ENCODE measurements around the gene SPEF2. TPM values are rescaled to one million over a fixed set of nuclear protein-coding genes. Genes with fewer than 3 reads are reported as not detected.
"Not testable (repeated sequence)": the region's sequence is repeated elsewhere in the genome, so short reads cannot be mapped to it uniquely, and the experiment has no call there.

The SPEF2 gene
- total and polyA plus RNA-seq, 2 experiments from 2014 or later = 0.17 to 0.21 TPM

DNA sequence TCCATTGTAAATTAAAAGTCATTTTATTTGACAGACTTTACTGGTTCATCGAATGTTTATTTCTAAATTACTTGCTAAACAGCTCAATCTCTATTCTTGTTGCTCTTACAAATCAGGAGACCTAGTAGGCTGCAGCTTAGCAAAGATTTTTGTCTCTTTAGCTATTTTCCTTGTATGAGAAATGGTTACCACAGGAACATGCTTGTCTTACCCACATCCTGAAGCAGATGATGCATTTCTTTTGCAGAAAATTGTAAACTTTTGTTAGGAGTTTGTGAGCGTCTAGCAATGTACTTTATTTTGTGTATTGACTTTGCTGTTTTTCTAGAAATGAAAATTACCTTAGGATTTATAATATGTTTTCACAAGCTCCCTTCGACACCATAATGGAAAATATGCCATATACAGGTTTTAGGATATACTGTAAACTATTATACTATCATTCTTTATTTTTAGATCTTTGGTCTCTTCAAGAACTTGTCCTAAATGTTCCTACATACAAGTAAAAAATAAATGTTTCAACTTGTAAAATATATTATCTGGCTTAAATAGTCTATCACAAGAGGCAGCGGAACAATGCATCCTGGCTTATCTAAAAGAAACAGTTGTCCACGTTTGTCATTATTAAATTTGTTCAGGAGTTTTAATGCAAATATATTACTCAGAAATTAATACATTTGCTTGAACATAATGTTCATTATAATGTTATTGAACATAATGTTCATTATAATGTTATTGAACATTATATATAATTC lies 54.1 kb downstream of the SPEF2 start (continued):
- TF ChIP-seq, protein P1, sequence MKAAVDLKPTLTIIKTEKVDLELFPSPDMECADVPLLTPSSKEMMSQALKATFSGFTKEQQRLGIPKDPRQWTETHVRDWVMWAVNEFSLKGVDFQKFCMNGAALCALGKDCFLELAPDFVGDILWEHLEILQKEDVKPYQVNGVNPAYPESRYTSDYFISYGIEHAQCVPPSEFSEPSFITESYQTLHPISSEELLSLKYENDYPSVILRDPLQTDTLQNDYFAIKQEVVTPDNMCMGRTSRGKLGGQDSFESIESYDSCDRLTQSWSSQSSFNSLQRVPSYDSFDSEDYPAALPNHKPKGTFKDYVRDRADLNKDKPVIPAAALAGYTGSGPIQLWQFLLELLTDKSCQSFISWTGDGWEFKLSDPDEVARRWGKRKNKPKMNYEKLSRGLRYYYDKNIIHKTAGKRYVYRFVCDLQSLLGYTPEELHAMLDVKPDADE (IDR thresholded peaks at IDR 0.05) = no peak
- TF ChIP-seq EZH2phosphoT487 (IDR thresholded peaks at IDR 0.05; ENCODE audit: unreplicated experiment) (no peak), NANOG (IDR thresholded peaks at IDR 0.05; ENCODE audit: borderline replicate concordance) (no peak), STAT1 (IDR thresholded peaks at IDR 0.05; ENCODE audit: unreplicated experiment) (no peak)
- TF ChIP-seq, protein P2, sequence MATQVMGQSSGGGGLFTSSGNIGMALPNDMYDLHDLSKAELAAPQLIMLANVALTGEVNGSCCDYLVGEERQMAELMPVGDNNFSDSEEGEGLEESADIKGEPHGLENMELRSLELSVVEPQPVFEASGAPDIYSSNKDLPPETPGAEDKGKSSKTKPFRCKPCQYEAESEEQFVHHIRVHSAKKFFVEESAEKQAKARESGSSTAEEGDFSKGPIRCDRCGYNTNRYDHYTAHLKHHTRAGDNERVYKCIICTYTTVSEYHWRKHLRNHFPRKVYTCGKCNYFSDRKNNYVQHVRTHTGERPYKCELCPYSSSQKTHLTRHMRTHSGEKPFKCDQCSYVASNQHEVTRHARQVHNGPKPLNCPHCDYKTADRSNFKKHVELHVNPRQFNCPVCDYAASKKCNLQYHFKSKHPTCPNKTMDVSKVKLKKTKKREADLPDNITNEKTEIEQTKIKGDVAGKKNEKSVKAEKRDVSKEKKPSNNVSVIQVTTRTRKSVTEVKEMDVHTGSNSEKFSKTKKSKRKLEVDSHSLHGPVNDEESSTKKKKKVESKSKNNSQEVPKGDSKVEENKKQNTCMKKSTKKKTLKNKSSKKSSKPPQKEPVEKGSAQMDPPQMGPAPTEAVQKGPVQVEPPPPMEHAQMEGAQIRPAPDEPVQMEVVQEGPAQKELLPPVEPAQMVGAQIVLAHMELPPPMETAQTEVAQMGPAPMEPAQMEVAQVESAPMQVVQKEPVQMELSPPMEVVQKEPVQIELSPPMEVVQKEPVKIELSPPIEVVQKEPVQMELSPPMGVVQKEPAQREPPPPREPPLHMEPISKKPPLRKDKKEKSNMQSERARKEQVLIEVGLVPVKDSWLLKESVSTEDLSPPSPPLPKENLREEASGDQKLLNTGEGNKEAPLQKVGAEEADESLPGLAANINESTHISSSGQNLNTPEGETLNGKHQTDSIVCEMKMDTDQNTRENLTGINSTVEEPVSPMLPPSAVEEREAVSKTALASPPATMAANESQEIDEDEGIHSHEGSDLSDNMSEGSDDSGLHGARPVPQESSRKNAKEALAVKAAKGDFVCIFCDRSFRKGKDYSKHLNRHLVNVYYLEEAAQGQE (IDR thresholded peaks at IDR 0.05; ENCODE audit: unreplicated experiment) = no peak

DNA sequence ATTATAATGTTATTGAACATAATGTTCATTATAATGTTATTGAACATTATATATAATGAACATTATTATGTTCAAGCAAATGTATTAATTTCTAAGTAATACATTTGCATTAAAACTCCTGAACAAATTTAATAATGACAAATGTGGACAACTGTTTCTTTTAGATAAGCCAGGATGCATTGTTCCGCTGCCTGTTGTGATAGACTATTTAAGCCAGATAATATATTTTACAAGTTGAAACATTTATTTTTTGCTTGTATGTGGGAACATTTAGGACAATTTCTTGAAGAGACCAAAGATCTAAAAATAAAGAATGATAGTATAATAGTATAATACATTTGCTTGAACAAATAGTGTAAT lies 54.6 kb downstream of the SPEF2 start:
- not testable (repeated sequence) for H3K27ac ChIP-seq (ENCODE audit: low read depth); H3K27me3 ChIP-seq (ENCODE audit: insufficient read depth); H3K36me3 ChIP-seq (ENCODE audit: insufficient read depth); H3K79me2 ChIP-seq (replicated peaks; ENCODE audit: insufficient read depth); DNase-seq (ENCODE audit: low spot score); H3K4me3 ChIP-seq; H3K27ac Mint-ChIP-seq; H3K4me3 Mint-ChIP-seq; H3K36me3 Mint-ChIP-seq (ENCODE audit: low read depth); H3K4me1 ChIP-seq (ENCODE audit: insufficient read depth); H3F3A ChIP-seq (replicated peaks; ENCODE audit: low read depth); H3K9me3 Mint-ChIP-seq; H2AFZ ChIP-seq; H3K27me3 Mint-ChIP-seq (ENCODE audit: insufficient read depth, low read depth, poor library complexity); H4K20me1 ChIP-seq (replicated peaks; ENCODE audit: insufficient read depth); H3K9me2 ChIP-seq (ENCODE audit: insufficient read depth); H3K4me1 Mint-ChIP-seq; ATAC-seq; H3K4me2 ChIP-seq

DNA sequence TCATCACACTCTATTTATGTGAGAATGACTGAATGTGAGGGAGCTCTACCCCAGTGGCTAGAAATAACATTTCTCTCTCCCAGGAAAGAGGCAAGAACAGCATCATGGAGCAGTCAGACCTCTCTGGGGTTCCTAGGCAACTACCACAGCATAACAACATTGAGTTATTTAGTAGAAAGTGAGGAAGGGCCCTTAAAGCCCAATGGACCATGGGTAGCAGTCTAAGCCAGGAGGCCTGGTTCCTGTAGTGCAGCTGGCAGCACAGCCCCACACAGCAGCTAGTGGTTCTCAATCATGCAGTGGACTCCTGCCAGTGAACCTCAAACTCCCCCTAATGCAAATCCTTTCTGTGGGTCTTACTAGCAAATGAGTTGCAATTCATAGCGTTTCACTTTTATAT lies 55.3 kb downstream of the SPEF2 start:
- H3K27me3 ChIP-seq (ENCODE audit: insufficient read depth) = no peaks in the 10 kb centered on the region
- no peak overlapping the region for H2AFZ ChIP-seq
- Mint-ChIP-seq H3K27ac (no peak overlapping the region), H3K36me3 (ENCODE audit: low read depth) (no peaks in the 10 kb centered on the region), H3K9me3 (no peaks in the 10 kb centered on the region), H3K4me3 (no peak overlapping the region), H3K4me1 (peaks cover 8% of the 10 kb centered on the region; the same call in 2 of the 3 replicates), H3K27me3 (ENCODE audit: insufficient read depth, low read depth, poor library complexity) (peaks cover 1% of the 10 kb centered on the region)
- H4K20me1 ChIP-seq (replicated peaks; ENCODE audit: insufficient read depth) = 0 out of 2 replicates have a peak, but pooled peaks cover 3% of the 10 kb centered on the region
- no peaks in the 10 kb centered on the region for H3K36me3 ChIP-seq (ENCODE audit: insufficient read depth)
- H3K4me3 ChIP-seq = no peak overlapping the region
- no peak overlapping the region for H3K27ac ChIP-seq (ENCODE audit: low read depth)
- ATAC-seq (peak; percentile 61), DNase-seq (ENCODE audit: low spot score) (peak; percentile 47)
- no peaks in the 10 kb centered on the region for H3F3A ChIP-seq (replicated peaks; ENCODE audit: low read depth)
- H3K79me2 ChIP-seq (replicated peaks; ENCODE audit: insufficient read depth) = no peaks in the 10 kb centered on the region
- no peaks in the 10 kb centered on the region for H3K9me2 ChIP-seq (ENCODE audit: insufficient read depth)
- no peak overlapping the region for H3K4me2 ChIP-seq
- H3K4me1 ChIP-seq (ENCODE audit: insufficient read depth) = no peaks in the 10 kb centered on the region
- TF ChIP-seq, protein P3, sequence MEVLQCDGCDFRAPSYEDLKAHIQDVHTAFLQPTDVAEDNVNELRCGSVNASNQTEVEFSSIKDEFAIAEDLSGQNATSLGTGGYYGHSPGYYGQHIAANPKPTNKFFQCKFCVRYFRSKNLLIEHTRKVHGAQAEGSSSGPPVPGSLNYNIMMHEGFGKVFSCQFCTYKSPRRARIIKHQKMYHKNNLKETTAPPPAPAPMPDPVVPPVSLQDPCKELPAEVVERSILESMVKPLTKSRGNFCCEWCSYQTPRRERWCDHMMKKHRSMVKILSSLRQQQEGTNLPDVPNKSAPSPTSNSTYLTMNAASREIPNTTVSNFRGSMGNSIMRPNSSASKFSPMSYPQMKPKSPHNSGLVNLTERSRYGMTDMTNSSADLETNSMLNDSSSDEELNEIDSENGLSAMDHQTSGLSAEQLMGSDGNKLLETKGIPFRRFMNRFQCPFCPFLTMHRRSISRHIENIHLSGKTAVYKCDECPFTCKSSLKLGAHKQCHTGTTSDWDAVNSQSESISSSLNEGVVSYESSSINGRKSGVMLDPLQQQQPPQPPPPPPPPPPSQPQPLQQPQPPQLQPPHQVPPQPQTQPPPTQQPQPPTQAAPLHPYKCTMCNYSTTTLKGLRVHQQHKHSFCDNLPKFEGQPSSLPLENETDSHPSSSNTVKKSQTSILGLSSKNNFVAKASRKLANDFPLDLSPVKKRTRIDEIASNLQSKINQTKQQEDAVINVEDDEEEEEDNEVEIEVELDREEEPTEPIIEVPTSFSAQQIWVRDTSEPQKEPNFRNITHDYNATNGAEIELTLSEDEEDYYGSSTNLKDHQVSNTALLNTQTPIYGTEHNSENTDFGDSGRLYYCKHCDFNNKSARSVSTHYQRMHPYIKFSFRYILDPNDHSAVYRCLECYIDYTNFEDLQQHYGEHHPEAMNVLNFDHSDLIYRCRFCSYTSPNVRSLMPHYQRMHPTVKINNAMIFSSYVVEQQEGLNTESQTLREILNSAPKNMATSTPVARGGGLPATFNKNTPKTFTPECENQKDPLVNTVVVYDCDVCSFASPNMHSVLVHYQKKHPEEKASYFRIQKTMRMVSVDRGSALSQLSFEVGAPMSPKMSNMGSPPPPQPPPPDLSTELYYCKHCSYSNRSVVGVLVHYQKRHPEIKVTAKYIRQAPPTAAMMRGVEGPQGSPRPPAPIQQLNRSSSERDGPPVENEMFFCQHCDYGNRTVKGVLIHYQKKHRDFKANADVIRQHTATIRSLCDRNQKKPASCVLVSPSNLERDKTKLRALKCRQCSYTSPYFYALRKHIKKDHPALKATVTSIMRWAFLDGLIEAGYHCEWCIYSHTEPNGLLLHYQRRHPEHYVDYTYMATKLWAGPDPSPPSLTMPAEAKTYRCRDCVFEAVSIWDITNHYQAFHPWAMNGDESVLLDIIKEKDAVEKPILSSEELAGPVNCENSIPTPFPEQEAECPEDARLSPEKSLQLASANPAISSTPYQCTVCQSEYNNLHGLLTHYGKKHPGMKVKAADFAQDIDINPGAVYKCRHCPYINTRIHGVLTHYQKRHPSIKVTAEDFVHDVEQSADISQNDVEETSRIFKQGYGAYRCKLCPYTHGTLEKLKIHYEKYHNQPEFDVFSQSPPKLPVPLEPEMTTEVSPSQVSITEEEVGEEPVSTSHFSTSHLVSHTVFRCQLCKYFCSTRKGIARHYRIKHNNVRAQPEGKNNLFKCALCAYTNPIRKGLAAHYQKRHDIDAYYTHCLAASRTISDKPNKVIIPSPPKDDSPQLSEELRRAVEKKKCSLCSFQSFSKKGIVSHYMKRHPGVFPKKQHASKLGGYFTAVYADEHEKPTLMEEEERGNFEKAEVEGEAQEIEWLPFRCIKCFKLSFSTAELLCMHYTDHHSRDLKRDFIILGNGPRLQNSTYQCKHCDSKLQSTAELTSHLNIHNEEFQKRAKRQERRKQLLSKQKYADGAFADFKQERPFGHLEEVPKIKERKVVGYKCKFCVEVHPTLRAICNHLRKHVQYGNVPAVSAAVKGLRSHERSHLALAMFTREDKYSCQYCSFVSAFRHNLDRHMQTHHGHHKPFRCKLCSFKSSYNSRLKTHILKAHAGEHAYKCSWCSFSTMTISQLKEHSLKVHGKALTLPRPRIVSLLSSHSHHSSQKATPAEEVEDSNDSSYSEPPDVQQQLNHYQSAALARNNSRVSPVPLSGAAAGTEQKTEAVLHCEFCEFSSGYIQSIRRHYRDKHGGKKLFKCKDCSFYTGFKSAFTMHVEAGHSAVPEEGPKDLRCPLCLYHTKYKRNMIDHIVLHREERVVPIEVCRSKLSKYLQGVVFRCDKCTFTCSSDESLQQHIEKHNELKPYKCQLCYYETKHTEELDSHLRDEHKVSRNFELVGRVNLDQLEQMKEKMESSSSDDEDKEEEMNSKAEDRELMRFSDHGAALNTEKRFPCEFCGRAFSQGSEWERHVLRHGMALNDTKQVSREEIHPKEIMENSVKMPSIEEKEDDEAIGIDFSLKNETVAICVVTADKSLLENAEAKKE (CRISPR knock-in tag; IDR thresholded peaks at IDR 0.05) = no peak
